OCI-LY1 (cell line): ENCODE data around the gene HAUS7.

Source experiments
- H2AFZ ChIP-seq: fragments of 200-600 bp; sonication (generic), shearing (Covaris generic); 2 replicates; pipeline ENCODE4 v1.6.0; 2014; ENCODE audit warnings: antibody characterized with exemption, mild to moderate bottlenecking, low read length
- H3F3A ChIP-seq: fragments of 200-600 bp; sonication (generic), shearing (Covaris generic); 2 replicates; pipeline ENCODE4 v1.6.0; 2014; ENCODE audit warnings: mild to moderate bottlenecking, antibody characterized with exemption, low read length, moderate library complexity; ENCODE audit not compliant: insufficient read depth
- H3K27ac ChIP-seq: fragments of 200-600 bp; sonication (generic); 2 replicates; pipeline ENCODE4 v1.5.1; 2014; ENCODE audit warnings: low read length, mixed run types, mild to moderate bottlenecking, low read depth; ENCODE audit not compliant: poor library complexity, severe bottlenecking
- H3K27me3 ChIP-seq: fragments of 200-600 bp; sonication (generic); 2 replicates; pipeline ENCODE4 v1.6.0; 2014; ENCODE audit warnings: antibody characterized with exemption, mild to moderate bottlenecking, low read length, moderate library complexity; ENCODE audit not compliant: insufficient read depth
- H3K36me3 ChIP-seq: fragments of 200-600 bp; sonication (generic); 2 replicates; pipeline ENCODE4 v1.6.1; 2014; ENCODE audit warnings: mild to moderate bottlenecking, antibody characterized with exemption, low read length, moderate library complexity, mixed read lengths; ENCODE audit not compliant: insufficient read depth
- H3K4me1 ChIP-seq: fragments of 200-600 bp; sonication (generic); 2 replicates; pipeline ENCODE4 v1.5.1; 2014; ENCODE audit warnings: mild to moderate bottlenecking, low read length, moderate library complexity; ENCODE audit not compliant: insufficient read depth, severe bottlenecking
- H3K4me2 ChIP-seq: fragments of 200-600 bp; sonication (generic), shearing (Covaris generic); 2 replicates; pipeline ENCODE4 v1.6.1; 2014; ENCODE audit warnings: low read length
- H3K4me3 ChIP-seq: fragments of 200-600 bp; sonication (generic); 2 replicates; pipeline ENCODE4 v1.5.1; 2014; ENCODE audit warnings: low read length, low read depth, mild to moderate bottlenecking, mixed read lengths; ENCODE audit not compliant: poor library complexity, severe bottlenecking
- H3K79me2 ChIP-seq: fragments of 200-600 bp; shearing (Covaris generic); 2 replicates; pipeline ENCODE4 v1.6.1; 2016; ENCODE audit warnings: mixed run types, low read length, mixed read lengths; ENCODE audit not compliant: insufficient read depth
- H3K9ac ChIP-seq: fragments of 200-600 bp; sonication (generic), shearing (Covaris generic); 2 replicates; pipeline ENCODE4 v1.6.1; 2014; ENCODE audit warnings: mild to moderate bottlenecking, low read length, mixed read lengths
- H3K9me2 ChIP-seq: fragments of 200-600 bp; sonication (generic), shearing (Covaris generic); 2 replicates; pipeline ENCODE4 v1.6.1; 2014; ENCODE audit warnings: low read depth, mild to moderate bottlenecking, low read length, mixed read lengths
- H3K9me3 ChIP-seq: fragments of 200-600 bp; shearing (Covaris generic); 2 replicates; pipeline ENCODE4 v1.6.1; 2014; ENCODE audit warnings: low read length, mixed read lengths
- H4K20me1 ChIP-seq: fragments of 200-600 bp; sonication (generic), shearing (Covaris generic); 2 replicates; pipeline ENCODE4 v1.6.0; 2016; ENCODE audit warnings: mild to moderate bottlenecking, low read length; ENCODE audit not compliant: insufficient read depth
- CTCF ChIP-seq: fragments of 200-600 bp; sonication (generic), shearing (Covaris generic); IDR thresholded peaks from 2 replicates; pipeline ENCODE4 v1.5.1; 2017; ENCODE audit warnings: mild to moderate bottlenecking, antibody characterized with exemption, low read length, moderate library complexity, mixed read lengths
- EZH2 ChIP-seq: fragments of 200-600 bp; sonication (generic), shearing (Covaris generic); IDR thresholded peaks from 2 replicates; pipeline ENCODE4 v1.8.0; 2017; ENCODE audit warnings: borderline replicate concordance, mixed run types, mild to moderate bottlenecking, antibody characterized with exemption, low read length, moderate library complexity, mixed read lengths

Gene HAUS7

GRCh38 chrX:153408221-153408721 is 62.1 kb downstream of the HAUS7 start:
- no peaks in the 10 kb centered on the region for H3K27me3 ChIP-seq
- TF ChIP-seq CTCF, result no peak
- TF ChIP-seq EZH2, result no peak
- H3F3A ChIP-seq, result no peaks in the 10 kb centered on the region
- peaks cover 6% of the 10 kb centered on the region for H3K4me1 ChIP-seq
- no peak overlapping the region for H3K4me2 ChIP-seq
- H3K9ac ChIP-seq, result no peak overlapping the region
- no peak overlapping the region for H3K27ac ChIP-seq
- H3K4me3 ChIP-seq, result no peak overlapping the region
- no peak overlapping the region for H2AFZ ChIP-seq
- H3K9me3 ChIP-seq, result no peaks in the 10 kb centered on the region
- H4K20me1 ChIP-seq, result no peaks in the 10 kb centered on the region
- H3K79me2 ChIP-seq, result no peaks in the 10 kb centered on the region
- H3K9me2 ChIP-seq, result no peaks in the 10 kb centered on the region
- no peaks in the 10 kb centered on the region for H3K36me3 ChIP-seq

GRCh38 chrX:153407736-153408135 is 62.6 kb downstream of the HAUS7 start:
- no peaks in the 10 kb centered on the region for H3K9me2 ChIP-seq
- no peak overlapping the region for H3K9ac ChIP-seq
- H3K79me2 ChIP-seq, result no peaks in the 10 kb centered on the region
- peaks cover 6% of the 10 kb centered on the region for H3K4me1 ChIP-seq
- no peaks in the 10 kb centered on the region for H3K9me3 ChIP-seq
- TF ChIP-seq CTCF, result no peak
- no peak for TF ChIP-seq EZH2
- H3F3A ChIP-seq, result no peaks in the 10 kb centered on the region
- no peaks in the 10 kb centered on the region for H3K27me3 ChIP-seq
- no peak overlapping the region for H2AFZ ChIP-seq
- no peaks in the 10 kb centered on the region for H3K36me3 ChIP-seq
- H3K4me2 ChIP-seq, result no peak overlapping the region
- no peaks in the 10 kb centered on the region for H4K20me1 ChIP-seq
- no peak overlapping the region for H3K27ac ChIP-seq
- no peak overlapping the region for H3K4me3 ChIP-seq

GRCh38 chrX:153406903-153407302 is 63.5 kb downstream of the HAUS7 start:
- peaks cover 6% of the 10 kb centered on the region for H3K4me1 ChIP-seq
- H3F3A ChIP-seq, result no peaks in the 10 kb centered on the region
- H3K9me3 ChIP-seq, result no peaks in the 10 kb centered on the region
- H3K9ac ChIP-seq, result no peak overlapping the region
- no peak overlapping the region for H3K4me2 ChIP-seq
- no peak overlapping the region for H3K27ac ChIP-seq
- H3K4me3 ChIP-seq, result no peak overlapping the region
- H4K20me1 ChIP-seq, result no peaks in the 10 kb centered on the region
- H3K27me3 ChIP-seq, result no peaks in the 10 kb centered on the region
- H3K36me3 ChIP-seq, result no peaks in the 10 kb centered on the region
- TF ChIP-seq EZH2 (no peak), CTCF (no peak)
- H2AFZ ChIP-seq, result no peak overlapping the region
- no peaks in the 10 kb centered on the region for H3K79me2 ChIP-seq
- no peaks in the 10 kb centered on the region for H3K9me2 ChIP-seq
